Measurements from ENCODE around the gene WWC1.
"Not testable (repeated sequence)": the region's sequence is repeated elsewhere in the genome, so short reads cannot be mapped to it uniquely, and the experiment has no call there.

Gene WWC1

GRCh38 chr5:168307925-168308584 lies 16.6 kb downstream of the WWC1 start:
- DNase-seq (ENCODE audit: low read depth in 2 of 2, low spot score in 1 of 2) = no peak

- no peak for DNase-seq (ENCODE audit: low read depth in 2 of 2, low spot score in 1 of 2)
Observed at GRCh38 chr5:168308976-168309598, 17.6 kb downstream of the WWC1 start.

GRCh38 chr5:168310541-168310940 lies 19.1 kb downstream of the WWC1 start:
- DNase-seq (ENCODE audit: low read depth in 2 of 2, low spot score in 1 of 2) = not testable (repeated sequence)

GRCh38 chr5:168311061-168311566 lies 19.7 kb downstream of the WWC1 start:
- DNase-seq (ENCODE audit: low read depth in 2 of 2, low spot score in 1 of 2) = no peak

GRCh38 chr5:168312606-168313295 lies 21.3 kb downstream of the WWC1 start:
- DNase-seq (ENCODE audit: low read depth in 2 of 2, low spot score in 1 of 2) = no peak

- no peak for DNase-seq (ENCODE audit: low read depth in 2 of 2, low spot score in 1 of 2)
Observed at GRCh38 chr5:168313596-168314204, 22.3 kb downstream of the WWC1 start.

- DNase-seq (ENCODE audit: low read depth in 2 of 2, low spot score in 1 of 2) = no peak
Observed at GRCh38 chr5:168314735-168315411, 23.4 kb downstream of the WWC1 start.

- DNase-seq (ENCODE audit: low read depth in 2 of 2, low spot score in 1 of 2) = no peak
Observed at GRCh38 chr5:168315416-168316138, 24.1 kb downstream of the WWC1 start.

- DNase-seq (ENCODE audit: low read depth in 2 of 2, low spot score in 1 of 2) = no peak
Observed at GRCh38 chr5:168316139-168316578, 24.7 kb downstream of the WWC1 start.

GRCh38 chr5:168317096-168317520 lies 25.7 kb downstream of the WWC1 start:
- DNase-seq (ENCODE audit: low read depth in 2 of 2, low spot score in 1 of 2) = no peak

- DNase-seq (ENCODE audit: low read depth in 2 of 2, low spot score in 1 of 2) = no peak
Observed at GRCh38 chr5:168317521-168318147, 26.2 kb downstream of the WWC1 start.

- DNase-seq (ENCODE audit: low read depth in 2 of 2, low spot score in 1 of 2) = no peak
Observed at GRCh38 chr5:168318240-168318639, 26.8 kb downstream of the WWC1 start.

GRCh38 chr5:168319774-168320173 lies 28.3 kb downstream of the WWC1 start:
- no peak for DNase-seq (ENCODE audit: low read depth in 2 of 2, low spot score in 1 of 2)

- no peak for DNase-seq (ENCODE audit: low read depth in 2 of 2, low spot score in 1 of 2)
Observed at GRCh38 chr5:168320805-168321204, 29.4 kb downstream of the WWC1 start.

- no peak for DNase-seq (ENCODE audit: low read depth in 2 of 2, low spot score in 1 of 2)
Observed at GRCh38 chr5:168324859-168325630, 33.6 kb downstream of the WWC1 start.

- DNase-seq (ENCODE audit: low read depth in 2 of 2, low spot score in 1 of 2) = no peak
Observed at GRCh38 chr5:168327019-168327421, 35.6 kb downstream of the WWC1 start.

GRCh38 chr5:168327451-168327850 lies 36.0 kb downstream of the WWC1 start:
- DNase-seq (ENCODE audit: low read depth in 2 of 2, low spot score in 1 of 2) = no peak

GRCh38 chr5:168327994-168328393 lies 36.5 kb downstream of the WWC1 start:
- no peak for DNase-seq (ENCODE audit: low read depth in 2 of 2, low spot score in 1 of 2)

- DNase-seq (ENCODE audit: low read depth in 2 of 2, low spot score in 1 of 2) = no peak
Observed at GRCh38 chr5:168328814-168329213, 37.4 kb downstream of the WWC1 start.

Measured in stimulated activated CD8-positive, alpha-beta memory T cell treated with anti-CD3 and anti-CD28 coated beads, Interleukin-4, amount 100 ng/mL, for 1 hour (primary cell).